Measurements from ENCODE around the gene SLC2A4RG. TPM values are rescaled to one million over a fixed set of nuclear protein-coding genes. Genes with fewer than 3 reads are reported as not detected.

SLC2A4RG gene
- total and polyA plus RNA-seq, 2 of the 13 experiments (the other 11 are each of a cell fraction or from before 2014, with no cell fraction given): 91.4 to 95.9 TPM

DNA sequence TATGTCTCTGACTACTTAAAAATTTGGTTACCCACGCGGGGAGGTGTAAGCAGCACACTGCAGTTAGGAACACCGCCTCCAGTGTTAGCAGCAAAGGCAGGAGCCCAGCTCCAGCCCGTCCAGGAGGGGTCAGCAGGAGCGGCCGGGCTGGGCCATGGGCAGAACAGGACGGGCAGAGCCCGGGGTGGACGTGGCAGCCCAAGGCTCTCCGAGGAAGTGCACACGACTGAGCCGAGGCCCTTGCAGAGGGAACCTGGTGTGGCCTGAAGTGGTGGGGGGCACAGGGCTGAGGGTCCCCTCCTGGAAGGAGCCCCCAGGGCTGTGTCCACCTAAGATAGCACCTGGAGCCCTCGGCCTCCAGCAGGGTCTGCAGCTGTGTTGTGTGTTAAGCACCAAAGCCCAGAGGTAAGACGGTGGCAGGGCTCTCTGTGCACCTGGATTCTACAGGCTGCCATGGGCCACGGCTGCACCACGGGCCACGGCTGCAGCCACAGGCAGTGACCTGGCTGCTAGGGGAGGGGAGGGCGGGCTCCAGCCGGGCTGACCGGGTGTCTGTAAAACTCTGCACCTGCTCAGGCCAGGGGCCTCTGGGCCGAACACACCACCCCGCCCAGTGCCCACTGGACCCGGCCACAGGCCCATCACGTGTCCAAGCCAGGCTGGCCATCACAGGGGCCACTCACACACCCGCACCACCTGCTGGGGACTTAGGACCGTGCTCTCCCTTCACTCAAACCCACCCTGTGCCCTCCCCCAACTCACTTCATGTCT is 6.6 kb downstream of the SLC2A4RG start (continued):
- no peak for TF ChIP-seq TCF12 (IDR thresholded peaks at IDR 0.05)
- TF ChIP-seq TCF12 (CRISPR knock-in tag; IDR thresholded peaks at IDR 0.05): peak; percentile 83; the same call in 1 of the 2 replicates
- TF ChIP-seq ZNF724P (CRISPR knock-in tag; IDR thresholded peaks at IDR 0.05; ENCODE audit: borderline replicate concordance): no peak
- TF ChIP-seq ZMYM2 (CRISPR knock-in tag; IDR thresholded peaks at IDR 0.05): 0 out of 2 replicates have a peak, but pooled peaks have one; percentile 31
- no peak for TF ChIP-seq ZFY (CRISPR knock-in tag; IDR thresholded peaks at IDR 0.05)
- TF ChIP-seq, protein P1, sequence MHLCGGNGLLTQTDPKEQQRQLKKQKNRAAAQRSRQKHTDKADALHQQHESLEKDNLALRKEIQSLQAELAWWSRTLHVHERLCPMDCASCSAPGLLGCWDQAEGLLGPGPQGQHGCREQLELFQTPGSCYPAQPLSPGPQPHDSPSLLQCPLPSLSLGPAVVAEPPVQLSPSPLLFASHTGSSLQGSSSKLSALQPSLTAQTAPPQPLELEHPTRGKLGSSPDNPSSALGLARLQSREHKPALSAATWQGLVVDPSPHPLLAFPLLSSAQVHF (CRISPR knock-in tag; IDR thresholded peaks at IDR 0.05): no peak
- no peak for TF ChIP-seq ZNF839 (CRISPR knock-in tag; IDR thresholded peaks at IDR 0.05; ENCODE audit: borderline replicate concordance)
- TF ChIP-seq, protein P2, sequence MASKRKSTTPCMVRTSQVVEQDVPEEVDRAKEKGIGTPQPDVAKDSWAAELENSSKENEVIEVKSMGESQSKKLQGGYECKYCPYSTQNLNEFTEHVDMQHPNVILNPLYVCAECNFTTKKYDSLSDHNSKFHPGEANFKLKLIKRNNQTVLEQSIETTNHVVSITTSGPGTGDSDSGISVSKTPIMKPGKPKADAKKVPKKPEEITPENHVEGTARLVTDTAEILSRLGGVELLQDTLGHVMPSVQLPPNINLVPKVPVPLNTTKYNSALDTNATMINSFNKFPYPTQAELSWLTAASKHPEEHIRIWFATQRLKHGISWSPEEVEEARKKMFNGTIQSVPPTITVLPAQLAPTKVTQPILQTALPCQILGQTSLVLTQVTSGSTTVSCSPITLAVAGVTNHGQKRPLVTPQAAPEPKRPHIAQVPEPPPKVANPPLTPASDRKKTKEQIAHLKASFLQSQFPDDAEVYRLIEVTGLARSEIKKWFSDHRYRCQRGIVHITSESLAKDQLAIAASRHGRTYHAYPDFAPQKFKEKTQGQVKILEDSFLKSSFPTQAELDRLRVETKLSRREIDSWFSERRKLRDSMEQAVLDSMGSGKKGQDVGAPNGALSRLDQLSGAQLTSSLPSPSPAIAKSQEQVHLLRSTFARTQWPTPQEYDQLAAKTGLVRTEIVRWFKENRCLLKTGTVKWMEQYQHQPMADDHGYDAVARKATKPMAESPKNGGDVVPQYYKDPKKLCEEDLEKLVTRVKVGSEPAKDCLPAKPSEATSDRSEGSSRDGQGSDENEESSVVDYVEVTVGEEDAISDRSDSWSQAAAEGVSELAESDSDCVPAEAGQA (IDR thresholded peaks at IDR 0.05; ENCODE audit: low read depth): no peak
- TF ChIP-seq, protein P2 (CRISPR knock-in tag; IDR thresholded peaks at IDR 0.05; ENCODE audit: borderline replicate concordance): no peak
- TF ChIP-seq MYPOP (CRISPR knock-in tag; IDR thresholded peaks at IDR 0.05): no peak
- TF ChIP-seq, protein P3, sequence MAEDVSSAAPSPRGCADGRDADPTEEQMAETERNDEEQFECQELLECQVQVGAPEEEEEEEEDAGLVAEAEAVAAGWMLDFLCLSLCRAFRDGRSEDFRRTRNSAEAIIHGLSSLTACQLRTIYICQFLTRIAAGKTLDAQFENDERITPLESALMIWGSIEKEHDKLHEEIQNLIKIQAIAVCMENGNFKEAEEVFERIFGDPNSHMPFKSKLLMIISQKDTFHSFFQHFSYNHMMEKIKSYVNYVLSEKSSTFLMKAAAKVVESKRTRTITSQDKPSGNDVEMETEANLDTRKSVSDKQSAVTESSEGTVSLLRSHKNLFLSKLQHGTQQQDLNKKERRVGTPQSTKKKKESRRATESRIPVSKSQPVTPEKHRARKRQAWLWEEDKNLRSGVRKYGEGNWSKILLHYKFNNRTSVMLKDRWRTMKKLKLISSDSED (CRISPR knock-in tag; IDR thresholded peaks at IDR 0.05): no peak
- TF ChIP-seq DNMT3B (CRISPR knock-in tag; conservative IDR thresholded peaks at IDR 0.05): no peak
- TF ChIP-seq POLR2AphosphoS5 (IDR thresholded peaks at IDR 0.05; ENCODE audit: low read depth, low read length): peak; percentile 36; the same call in 1 of the 2 replicates
- no peak for TF ChIP-seq NONO (IDR thresholded peaks at IDR 0.05)
- TF ChIP-seq NONO (CRISPR knock-in tag; conservative IDR thresholded peaks at IDR 0.05): peak; percentile 56; the same call in 1 of the 2 replicates
- TF ChIP-seq SSRP1 (CRISPR knock-in tag; IDR thresholded peaks at IDR 0.05): peak; percentile 92
- TF ChIP-seq ZNF562 (CRISPR knock-in tag; IDR thresholded peaks at IDR 0.05; ENCODE audit: borderline replicate concordance): no peak
- TF ChIP-seq ARID2 (CRISPR knock-in tag; IDR thresholded peaks at IDR 0.05; ENCODE audit: borderline replicate concordance): no peak
- TF ChIP-seq MAX (IDR thresholded peaks at IDR 0.05): 0 out of 2 replicates have a peak, but pooled peaks have one; percentile 21
- TF ChIP-seq FOXO1 (CRISPR knock-in tag; IDR thresholded peaks at IDR 0.05): no peak
- TF ChIP-seq HOXD1 (CRISPR knock-in tag; IDR thresholded peaks at IDR 0.05): no peak
- TF ChIP-seq ZNF292 (CRISPR knock-in tag; IDR thresholded peaks at IDR 0.05; ENCODE audit: borderline replicate concordance, low read depth): no peak

All from HepG2 (cell line).